ENCODE results near the gene SMARCA1. TPM values are rescaled to one million over a fixed set of nuclear protein-coding genes. Genes with fewer than 3 reads are reported as not detected.

Gene SMARCA1
- total and polyA plus RNA-seq, 10 of the 15 experiments (the other 5 are each of a cell fraction or from before 2014, with no cell fraction given) = 0.02 to 0.31 (median 0.08) TPM; not detected in 3

DNA sequence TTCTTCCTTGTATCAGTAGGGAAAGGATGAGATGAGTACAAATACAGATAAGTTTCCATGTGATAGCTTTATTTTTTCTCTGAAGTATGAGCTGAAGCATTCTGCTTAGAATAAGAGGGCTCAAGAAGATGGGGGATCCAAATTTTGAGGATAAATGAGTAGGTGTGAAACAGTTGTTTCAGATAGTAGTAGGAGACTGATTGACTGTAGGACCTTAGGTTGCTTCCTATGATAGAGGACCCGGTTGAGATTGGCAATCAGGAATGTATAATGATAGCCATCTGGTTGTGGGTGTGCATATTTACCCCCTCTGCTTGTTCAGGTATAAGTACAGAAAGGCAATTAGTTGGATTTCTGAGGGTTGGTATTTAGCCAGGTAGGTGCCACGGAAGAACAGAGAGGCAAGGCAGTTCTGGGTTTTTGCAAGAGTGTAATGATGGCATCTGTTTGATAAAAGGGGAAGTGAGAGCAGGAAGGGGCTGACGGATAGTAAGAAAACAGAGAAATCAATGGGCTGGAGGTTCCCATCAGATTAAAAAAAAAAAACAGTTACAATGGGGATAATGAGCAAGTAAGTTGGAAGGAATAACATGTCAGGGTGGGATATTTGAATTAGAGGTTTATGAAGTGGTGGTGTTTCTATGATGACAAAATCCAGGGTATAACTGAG, 30.5 kb upstream of the SMARCA1 start:
- H4K20me1 ChIP-seq (ENCODE audit: control insufficient read depth, insufficient read depth) = no peaks in the 10 kb centered on the region
- ATAC-seq = peak; percentile 97
- BruUV-seq (replicated peaks) = TSS peak; percentile 42
- TF ChIP-seq FOS (IDR thresholded peaks at IDR 0.05; ENCODE audit: borderline replicate concordance, extremely low read depth, insufficient read length) (no peak), PAX5 (IDR thresholded peaks at IDR 0.05; ENCODE audit: borderline replicate concordance, low read depth, low read length) (no peak), ESRRA (IDR thresholded peaks at IDR 0.05; ENCODE audit: low read length) (no peak), SREBF2 (IDR thresholded peaks at IDR 0.05; ENCODE audit: low read length) (no peak), SRF (IDR thresholded peaks at IDR 0.05; ENCODE audit: low read depth in 2 of 2, low read length in 2 of 2) (no peak), ZNF274 (IDR thresholded peaks at IDR 0.05; ENCODE audit: insufficient read depth, insufficient read length) (no peak), MTA3 (IDR thresholded peaks at IDR 0.05; ENCODE audit: borderline replicate concordance, low read length) (no peak), CHD1 (IDR thresholded peaks at IDR 0.05; ENCODE audit: low read depth, low read length) (no peak), NFYB (IDR thresholded peaks at IDR 0.05; ENCODE audit: insufficient read depth, low read depth, low read length) (no peak), SUZ12 (IDR thresholded peaks at IDR 0.05; ENCODE audit: unreplicated experiment) (no peak), WRNIP1 (IDR thresholded peaks at IDR 0.05; ENCODE audit: borderline replicate concordance, low read depth, low read length) (no peak), MTA2 (IDR thresholded peaks at IDR 0.05; ENCODE audit: low read depth) (peak; percentile 60; the same call in 1 of the 2 replicates), GATAD2B (conservative IDR thresholded peaks at IDR 0.05; ENCODE audit: low read depth) (no peak), RFX5 (IDR thresholded peaks at IDR 0.05; ENCODE audit: low read depth, low read length) (no peak)
- TF ChIP-seq, protein P1, sequence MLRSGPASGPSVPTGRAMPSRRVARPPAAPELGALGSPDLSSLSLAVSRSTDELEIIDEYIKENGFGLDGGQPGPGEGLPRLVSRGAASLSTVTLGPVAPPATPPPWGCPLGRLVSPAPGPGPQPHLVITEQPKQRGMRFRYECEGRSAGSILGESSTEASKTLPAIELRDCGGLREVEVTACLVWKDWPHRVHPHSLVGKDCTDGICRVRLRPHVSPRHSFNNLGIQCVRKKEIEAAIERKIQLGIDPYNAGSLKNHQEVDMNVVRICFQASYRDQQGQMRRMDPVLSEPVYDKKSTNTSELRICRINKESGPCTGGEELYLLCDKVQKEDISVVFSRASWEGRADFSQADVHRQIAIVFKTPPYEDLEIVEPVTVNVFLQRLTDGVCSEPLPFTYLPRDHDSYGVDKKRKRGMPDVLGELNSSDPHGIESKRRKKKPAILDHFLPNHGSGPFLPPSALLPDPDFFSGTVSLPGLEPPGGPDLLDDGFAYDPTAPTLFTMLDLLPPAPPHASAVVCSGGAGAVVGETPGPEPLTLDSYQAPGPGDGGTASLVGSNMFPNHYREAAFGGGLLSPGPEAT (IDR thresholded peaks at IDR 0.05; ENCODE audit: low read depth) = 0 out of 2 replicates have a peak, but pooled peaks have one; percentile 33
- TF ChIP-seq, protein P2, sequence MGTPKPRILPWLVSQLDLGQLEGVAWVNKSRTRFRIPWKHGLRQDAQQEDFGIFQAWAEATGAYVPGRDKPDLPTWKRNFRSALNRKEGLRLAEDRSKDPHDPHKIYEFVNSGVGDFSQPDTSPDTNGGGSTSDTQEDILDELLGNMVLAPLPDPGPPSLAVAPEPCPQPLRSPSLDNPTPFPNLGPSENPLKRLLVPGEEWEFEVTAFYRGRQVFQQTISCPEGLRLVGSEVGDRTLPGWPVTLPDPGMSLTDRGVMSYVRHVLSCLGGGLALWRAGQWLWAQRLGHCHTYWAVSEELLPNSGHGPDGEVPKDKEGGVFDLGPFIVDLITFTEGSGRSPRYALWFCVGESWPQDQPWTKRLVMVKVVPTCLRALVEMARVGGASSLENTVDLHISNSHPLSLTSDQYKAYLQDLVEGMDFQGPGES (IDR thresholded peaks at IDR 0.05) = no peak
- TF ChIP-seq, protein P3, sequence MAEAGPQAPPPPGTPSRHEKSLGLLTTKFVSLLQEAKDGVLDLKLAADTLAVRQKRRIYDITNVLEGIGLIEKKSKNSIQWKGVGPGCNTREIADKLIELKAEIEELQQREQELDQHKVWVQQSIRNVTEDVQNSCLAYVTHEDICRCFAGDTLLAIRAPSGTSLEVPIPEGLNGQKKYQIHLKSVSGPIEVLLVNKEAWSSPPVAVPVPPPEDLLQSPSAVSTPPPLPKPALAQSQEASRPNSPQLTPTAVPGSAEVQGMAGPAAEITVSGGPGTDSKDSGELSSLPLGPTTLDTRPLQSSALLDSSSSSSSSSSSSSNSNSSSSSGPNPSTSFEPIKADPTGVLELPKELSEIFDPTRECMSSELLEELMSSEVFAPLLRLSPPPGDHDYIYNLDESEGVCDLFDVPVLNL (IDR thresholded peaks at IDR 0.05; ENCODE audit: low read depth, low read length) = no peak

More for the DNA sequence above, 30.5 kb upstream of the SMARCA1 start:
- ChIA-PET SMC1A (ENCODE audit: uncharacterized antibody, unreplicated experiment) (interaction anchor here (1.0 kb wide), 1 partner anchor 12 kb away, joined by 3 read pairs; no protein-coding TSS in a partner anchor), RAD21 (ENCODE audit: unreplicated experiment) (no interaction called here), CTCF (interaction anchor here (0.6 to 1.1 kb wide), 3 partner anchors 12 to 142 kb away, joined by 3 read pairs; no protein-coding TSS in a partner anchor), POLR2A (interaction anchor here (1.9 kb wide), 1 partner anchor 12 kb away, joined by 5 read pairs; no protein-coding TSS in a partner anchor)
- Histone ChIP-seq H2AFZ (ENCODE audit: control insufficient read depth, low read depth, low read length) (no peak overlapping the region), H3K4me1 (ENCODE audit: control insufficient read depth, insufficient read depth, low read length) (peaks cover 5% of the 10 kb centered on the region), H3K36me3 (ENCODE audit: control insufficient read depth in 2 of 2, insufficient read depth in 2 of 2, low read length in 1 of 2) (no peaks in the 10 kb centered on the region), H3K79me2 (ENCODE audit: control insufficient read depth, insufficient read depth, low read length) (no peaks in the 10 kb centered on the region), H3K4me2 (ENCODE audit: control insufficient read depth, insufficient read depth) (peak overlapping the region; percentile 24; the same call in 1 of the 2 replicates), H3K27me3 (replicated peaks in 1 of 2; ENCODE audit: control insufficient read depth in 2 of 2, insufficient read depth in 2 of 2, low read length in 1 of 2) (no peaks in the 10 kb centered on the region), H3K9me3 (replicated peaks; ENCODE audit: control insufficient read depth, insufficient read depth, low read length) (no peaks in the 10 kb centered on the region), H3K4me3 (no peak overlapping the region), H3K27ac (ENCODE audit: control insufficient read depth, insufficient read depth) (no peak overlapping the region; the same call in 1 of the 2 replicates), H3K9ac (ENCODE audit: control insufficient read depth, insufficient read depth, low read length) (no peak overlapping the region)
- intact Hi-C loops (cut with micrococcal nuclease; ENCODE audit: unreplicated experiment) = no loop called here
- DNase-seq (ENCODE audit: low read depth, low spot score) = peak; percentile 27
- no peak for FAIRE-seq
- in situ Hi-C loops (cut with MboI) = no loop called here
- 0% methylated on average over 3 of the region's 3 CpGs for WGBS (ENCODE audit: insufficient coverage, insufficient replicate concordance, low lambda C conversion rate, missing lambda C conversion rate)

All from GM12878 (cell line).